Measurements from ENCODE around the gene SLITRK2.

DNA sequence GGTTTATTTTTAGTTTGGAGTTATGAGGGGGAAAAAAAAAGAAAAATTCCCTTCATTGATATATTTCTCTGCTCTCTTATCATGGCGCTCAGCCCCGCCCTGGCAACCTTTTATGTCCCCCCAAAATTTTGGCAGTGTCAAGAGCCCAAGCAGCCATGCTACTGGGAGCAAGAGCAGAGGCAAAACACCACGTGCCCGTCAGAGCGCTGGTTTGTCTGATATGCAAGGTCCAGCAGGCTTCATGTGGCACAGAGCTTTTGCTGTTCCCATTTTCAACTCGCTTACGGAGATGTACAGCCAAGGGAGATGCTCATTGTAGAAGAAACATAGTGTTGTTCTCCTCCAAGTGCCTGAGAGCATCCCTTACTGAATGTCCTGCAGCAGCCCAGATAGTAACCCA, 27.3 kb downstream of the SLITRK2 start:
- TF ChIP-seq, protein P1, sequence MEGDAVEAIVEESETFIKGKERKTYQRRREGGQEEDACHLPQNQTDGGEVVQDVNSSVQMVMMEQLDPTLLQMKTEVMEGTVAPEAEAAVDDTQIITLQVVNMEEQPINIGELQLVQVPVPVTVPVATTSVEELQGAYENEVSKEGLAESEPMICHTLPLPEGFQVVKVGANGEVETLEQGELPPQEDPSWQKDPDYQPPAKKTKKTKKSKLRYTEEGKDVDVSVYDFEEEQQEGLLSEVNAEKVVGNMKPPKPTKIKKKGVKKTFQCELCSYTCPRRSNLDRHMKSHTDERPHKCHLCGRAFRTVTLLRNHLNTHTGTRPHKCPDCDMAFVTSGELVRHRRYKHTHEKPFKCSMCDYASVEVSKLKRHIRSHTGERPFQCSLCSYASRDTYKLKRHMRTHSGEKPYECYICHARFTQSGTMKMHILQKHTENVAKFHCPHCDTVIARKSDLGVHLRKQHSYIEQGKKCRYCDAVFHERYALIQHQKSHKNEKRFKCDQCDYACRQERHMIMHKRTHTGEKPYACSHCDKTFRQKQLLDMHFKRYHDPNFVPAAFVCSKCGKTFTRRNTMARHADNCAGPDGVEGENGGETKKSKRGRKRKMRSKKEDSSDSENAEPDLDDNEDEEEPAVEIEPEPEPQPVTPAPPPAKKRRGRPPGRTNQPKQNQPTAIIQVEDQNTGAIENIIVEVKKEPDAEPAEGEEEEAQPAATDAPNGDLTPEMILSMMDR (conservative IDR thresholded peaks at IDR 0.05; ENCODE audit: low read depth, low read length) = no peak
- TF ChIP-seq EZH2 (IDR thresholded peaks at IDR 0.05; ENCODE audit: borderline replicate concordance, low read depth, low read length, poor library complexity, severe bottlenecking) = no peak
